Mesenchymal stem cell (in vitro differentiated cells and primary cell): ENCODE results near the gene PRPH.
"Not testable (repeated sequence)": the region's sequence is repeated elsewhere in the genome, so short reads cannot be mapped to it uniquely, and the experiment has no call there.

Experiments used
- DNase-seq: peaks from one replicate; pipeline ENCODE4 v3.0.0-alpha.2; 2013
- H2AFZ ChIP-seq: one replicate; pipeline ENCODE4 v1.6.1; 2013; ENCODE audit warnings: low read depth, mild to moderate bottlenecking, control low read depth, inconsistent platforms, low read length, moderate library complexity
- H2AK5ac ChIP-seq: 2 replicates; pipeline ENCODE4 v1.6.1; 2013; ENCODE audit warnings: low read length, moderate library complexity, mild to moderate bottlenecking, inconsistent platforms; ENCODE audit not compliant: severe bottlenecking
- H2BK120ac ChIP-seq: one replicate; pipeline ENCODE4 v1.6.1; 2013; ENCODE audit warnings: low read depth, mild to moderate bottlenecking, inconsistent platforms, low read length, moderate library complexity
- H2BK12ac ChIP-seq, 2 experiments: one replicate each; pipeline ENCODE4 v1.6.1; 2013; ENCODE audit warnings: inconsistent platforms in 2 of 2, low read length in 2 of 2, mild to moderate bottlenecking in 2 of 2, moderate library complexity in 2 of 2, control low read depth in 1 of 2
- H2BK15ac ChIP-seq: one replicate; pipeline ENCODE4 v1.6.1; 2013; ENCODE audit warnings: mild to moderate bottlenecking, low read depth, inconsistent platforms; ENCODE audit not compliant: poor library complexity, severe bottlenecking
- H2BK5ac ChIP-seq: 2 replicates; pipeline ENCODE4 v1.6.1; 2013; ENCODE audit warnings: low read depth, mild to moderate bottlenecking, low read length, control low read depth, inconsistent platforms; ENCODE audit not compliant: poor library complexity, severe bottlenecking
- H3K14ac ChIP-seq, 2 experiments: one replicate each; pipeline ENCODE4 v1.6.1; 2013; ENCODE audit warnings: inconsistent platforms in 2 of 2, low read length in 2 of 2, control low read depth in 1 of 2, mild to moderate bottlenecking in 1 of 2, moderate library complexity in 1 of 2
- H3K18ac ChIP-seq, 2 experiments: one replicate each; pipeline ENCODE4 v1.6.1; 2013; ENCODE audit warnings: inconsistent platforms in 2 of 2, low read length in 2 of 2, control low read depth in 1 of 2, low read depth in 1 of 2, mild to moderate bottlenecking in 1 of 2
- H3K23ac ChIP-seq, 2 experiments: one replicate each; pipeline ENCODE4 v1.6.1; 2013; ENCODE audit warnings: inconsistent platforms in 2 of 2, low read length in 2 of 2, mild to moderate bottlenecking in 2 of 2, moderate library complexity in 2 of 2, control low read depth in 1 of 2
- H3K27ac ChIP-seq: 2 replicates; pipeline ENCODE4 v1.5.1; 2013; ENCODE audit warnings: mild to moderate bottlenecking, moderate library complexity, low read length, control low read depth, inconsistent platforms; ENCODE audit not compliant: poor library complexity, severe bottlenecking
- H3K27me3 ChIP-seq, 2 experiments: 2 replicates each; pipeline versions ENCODE4 v1.6.1 to v1.7.0; 2013; ENCODE audit warnings: low read length in 2 of 2, mild to moderate bottlenecking in 2 of 2, moderate library complexity in 2 of 2, control low read depth in 1 of 2, inconsistent platforms in 1 of 2; ENCODE audit not compliant: control insufficient read depth in 1 of 2, insufficient read depth in 1 of 2
- H3K36me3 ChIP-seq, 2 experiments: 2 replicates each; pipeline versions ENCODE4 v1.6.1 to v1.7.0; 2013; ENCODE audit warnings: low read length in 2 of 2, control low read depth in 1 of 2, inconsistent platforms in 1 of 2, low read depth in 1 of 2, mild to moderate bottlenecking in 1 of 2; ENCODE audit not compliant: insufficient read depth in 2 of 2, control insufficient read depth in 1 of 2
- H3K4ac ChIP-seq, 2 experiments: one replicate each; pipeline ENCODE4 v1.6.1; 2013; ENCODE audit warnings: inconsistent platforms in 2 of 2, low read length in 2 of 2, mild to moderate bottlenecking in 2 of 2, moderate library complexity in 2 of 2, control low read depth in 1 of 2, low read depth in 1 of 2
- H3K4me1 ChIP-seq: 2 replicates; pipeline ENCODE4 v1.6.1; 2013; ENCODE audit warnings: low read depth, low read length, control low read depth; ENCODE audit not compliant: control insufficient read depth, insufficient read depth
- H3K4me2 ChIP-seq: 2 replicates; pipeline ENCODE4 v1.6.1; 2013; ENCODE audit warnings: low read length, mild to moderate bottlenecking, inconsistent platforms; ENCODE audit not compliant: poor library complexity, severe bottlenecking
- H3K4me3 ChIP-seq, 2 experiments: 2 replicates each; pipeline versions ENCODE4 v1.5.1 to v1.7.0; 2013; ENCODE audit warnings: low read length in 2 of 2, mild to moderate bottlenecking in 2 of 2, control low read depth in 1 of 2, low read depth in 1 of 2; ENCODE audit not compliant: insufficient read depth in 1 of 2
- H3K79me1 ChIP-seq: replicated peaks from 2 replicates; pipeline ENCODE4 v1.6.1; 2013; ENCODE audit warnings: mild to moderate bottlenecking, control low read depth, low read length, inconsistent platforms; ENCODE audit not compliant: poor library complexity, severe bottlenecking
- H3K9ac ChIP-seq: 2 replicates; pipeline ENCODE4 v1.7.0; 2013; ENCODE audit warnings: mild to moderate bottlenecking, low read length, moderate library complexity
- H3K9me3 ChIP-seq: 2 replicates; pipeline ENCODE4 v1.7.0; 2013; ENCODE audit warnings: mild to moderate bottlenecking, low read length; ENCODE audit not compliant: control insufficient read depth
- H4K8ac ChIP-seq: one replicate; pipeline ENCODE4 v1.6.1; 2013; ENCODE audit warnings: inconsistent platforms, mild to moderate bottlenecking, low read length, moderate library complexity
- H4K91ac ChIP-seq: one replicate; pipeline ENCODE4 v1.6.1; 2013; ENCODE audit warnings: mild to moderate bottlenecking, low read length, inconsistent platforms
- WGBS: methylation state at CpG from one replicate; pipeline ENCODE4 v1.1.7; 2013; ENCODE audit warnings: mixed read lengths; 5-methylcytosine and 5-hydroxymethylcytosine counted together

The PRPH gene

GRCh38 chr12:49332891-49333371 is 38.0 kb downstream of the PRPH start:
- Histone ChIP-seq H2BK15ac (no peak overlapping the region), H3K14ac (no peak overlapping the region), H3K4me2 (no peak overlapping the region), H3K4me1 (peaks cover 15% of the 10 kb centered on the region), H3K79me1 (no peaks in the 10 kb centered on the region), H3K9ac (no peak overlapping the region), H2AFZ (no peak overlapping the region), H3K4ac (no peak overlapping the region), H3K36me3 (peaks cover 0 to 18% of the 10 kb centered on the region in 2 experiments), H3K4me3 (peak overlapping the region in 1 of 2 experiments; percentile 58), H3K23ac (no peak overlapping the region), H3K18ac (no peak overlapping the region), H3K9me3 (no peaks in the 10 kb centered on the region), H4K91ac (no peak overlapping the region), H2BK5ac (no peak overlapping the region), H3K27ac (no peak overlapping the region), H2BK12ac (no peak overlapping the region), H4K8ac (no peak overlapping the region), H3K27me3 (peaks cover 26 to 53% of the 10 kb centered on the region in 2 experiments), H2AK5ac (no peak overlapping the region), H2BK120ac (no peak overlapping the region)
- no peak for DNase-seq
- 51% methylated on average over 40 of the region's 40 CpGs for WGBS

- H3K4me2 ChIP-seq, H2BK12ac ChIP-seq, H2BK15ac ChIP-seq, H2AK5ac ChIP-seq, H4K91ac ChIP-seq, H2BK120ac ChIP-seq, H3K23ac ChIP-seq, H3K18ac ChIP-seq, H3K4me3 ChIP-seq, DNase-seq, H3K27ac ChIP-seq, H2BK5ac ChIP-seq, H3K4ac ChIP-seq, H3K79me1 ChIP-seq, H3K14ac ChIP-seq, H3K9me3 ChIP-seq, H4K8ac ChIP-seq, H2AFZ ChIP-seq, H3K9ac ChIP-seq: not testable (repeated sequence)
- peaks cover 0 to 17% of the 10 kb centered on the region in 2 experiments for H3K36me3 ChIP-seq
- peaks cover 35 to 61% of the 10 kb centered on the region in 2 experiments for H3K27me3 ChIP-seq
- H3K4me1 ChIP-seq, result peaks cover 16% of the 10 kb centered on the region
- 90% methylated on average over 17 of the region's 21 CpGs for WGBS
These were observed 38.8 kb downstream of the PRPH start for GRCh38 chr12:49333778-49334177.

- Histone ChIP-seq H3K4me1 (peaks cover 16% of the 10 kb centered on the region), H2BK12ac (no peak overlapping the region), H2BK5ac (no peak overlapping the region), H3K14ac (no peak overlapping the region), H2AK5ac (no peak overlapping the region), H2BK120ac (no peak overlapping the region), H3K4ac (no peak overlapping the region), H3K9ac (no peak overlapping the region), H3K79me1 (no peaks in the 10 kb centered on the region), H2BK15ac (no peak overlapping the region), H4K91ac (no peak overlapping the region), H3K4me3 (no peak overlapping the region), H3K23ac (no peak overlapping the region), H3K27ac (no peak overlapping the region), H3K18ac (no peak overlapping the region), H3K27me3 (peaks cover 39 to 66% of the 10 kb centered on the region in 2 experiments), H3K36me3 (peaks cover 0 to 12% of the 10 kb centered on the region in 2 experiments), H4K8ac (no peak overlapping the region), H2AFZ (no peak overlapping the region), H3K9me3 (no peaks in the 10 kb centered on the region), H3K4me2 (no peak overlapping the region)
- 80% methylated on average over 19 of the region's 19 CpGs for WGBS
- DNase-seq, result no peak
These were observed 39.3 kb downstream of the PRPH start for GRCh38 chr12:49334226-49334625.

GRCh38 chr12:49334681-49335080 is 39.7 kb downstream of the PRPH start:
- Histone ChIP-seq H3K4me3 (no peak overlapping the region), H3K23ac (no peak overlapping the region), H2BK120ac (no peak overlapping the region), H3K4me2 (no peak overlapping the region), H3K18ac (no peak overlapping the region), H2BK12ac (no peak overlapping the region), H2AFZ (no peak overlapping the region), H3K27ac (no peak overlapping the region), H3K27me3 (peaks cover 44 to 70% of the 10 kb centered on the region in 2 experiments), H4K91ac (no peak overlapping the region), H2BK5ac (no peak overlapping the region), H3K4ac (no peak overlapping the region), H2AK5ac (no peak overlapping the region), H3K9ac (no peak overlapping the region), H3K36me3 (peaks cover 0 to 10% of the 10 kb centered on the region in 2 experiments), H4K8ac (no peak overlapping the region), H3K79me1 (no peaks in the 10 kb centered on the region), H3K4me1 (peaks cover 17% of the 10 kb centered on the region), H3K14ac (no peak overlapping the region), H2BK15ac (no peak overlapping the region), H3K9me3 (no peaks in the 10 kb centered on the region)
- 79% methylated on average over 11 of the region's 12 CpGs for WGBS
- DNase-seq, result no peak
